Measurements from ENCODE around the gene SMARCA1. TPM values are rescaled to one million over a fixed set of nuclear protein-coding genes. Genes with fewer than 3 reads are reported as not detected.

SMARCA1 gene
- polyA plus RNA-seq, 6 donors from 2014 or later, result 0.24 to 0.89 (median 0.40) TPM; not detected in 1

DNA sequence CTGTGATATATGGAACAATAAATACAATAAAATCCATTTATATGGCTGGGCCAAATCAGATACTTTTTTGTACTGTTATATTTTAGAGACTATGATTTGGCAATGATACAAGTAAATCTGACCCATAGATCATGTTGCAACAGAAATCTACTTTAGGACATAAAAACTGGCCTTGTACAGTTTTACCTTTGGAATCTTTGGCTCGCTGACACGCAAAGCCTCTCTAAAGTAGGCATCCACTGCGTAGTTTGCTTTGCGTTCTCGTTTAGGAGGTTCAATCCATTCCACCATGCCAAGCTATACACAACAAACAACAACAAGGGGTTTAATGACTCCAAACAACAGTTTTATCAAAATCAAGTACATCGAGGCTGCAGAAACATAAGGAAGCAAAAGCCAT lies 42.4 kb downstream of the SMARCA1 start:
- DNase-seq, result no peak
- H3K27me3 Mint-ChIP-seq, result peaks cover 0 to 4% (median 0%) of the 10 kb centered on the region in 3 donors
- ATAC-seq (ENCODE audit: low read depth in 2 of 2), result no peak
- no peaks in the 10 kb centered on the region for H3K4me1 Mint-ChIP-seq
- H3K27ac Mint-ChIP-seq, result no peak overlapping the region
- H3K4me3 Mint-ChIP-seq, result no peak overlapping the region
- peaks cover 0 to 5% (median 0%) of the 10 kb centered on the region in 7 donors for H3K9me3 Mint-ChIP-seq
- no peaks in the 10 kb centered on the region for H3K36me3 Mint-ChIP-seq

DNA sequence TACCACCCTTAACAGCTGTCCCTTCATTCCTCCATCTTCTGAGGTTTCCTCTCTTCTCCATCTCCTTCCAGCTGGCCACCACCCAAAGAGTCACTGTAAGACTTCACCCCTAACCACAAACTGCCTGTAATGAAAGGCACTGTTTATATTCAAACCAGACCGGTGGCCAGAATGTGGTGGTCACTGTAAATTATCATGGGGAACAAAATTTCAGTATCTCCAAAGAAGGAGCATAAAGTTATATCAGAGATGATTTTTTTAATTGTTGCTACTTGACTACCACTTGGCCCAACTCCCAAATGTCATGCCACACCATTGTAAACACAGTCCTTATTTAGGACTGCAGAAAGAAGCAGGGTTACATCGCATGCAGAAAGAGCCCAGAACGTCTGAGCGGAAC lies 44.8 kb downstream of the SMARCA1 start:
- no peaks in the 10 kb centered on the region for H3K4me1 Mint-ChIP-seq
- H3K36me3 Mint-ChIP-seq, result no peaks in the 10 kb centered on the region
- DNase-seq (no peak), ATAC-seq (ENCODE audit: low read depth in 2 of 2) (no peak)
- H3K27me3 Mint-ChIP-seq, result peaks cover 0 to 4% (median 0%) of the 10 kb centered on the region in 3 donors
- H3K27ac Mint-ChIP-seq, result no peak overlapping the region
- H3K4me3 Mint-ChIP-seq, result no peak overlapping the region
- peaks cover 0 to 5% (median 0%) of the 10 kb centered on the region in 7 donors for H3K9me3 Mint-ChIP-seq

DNA sequence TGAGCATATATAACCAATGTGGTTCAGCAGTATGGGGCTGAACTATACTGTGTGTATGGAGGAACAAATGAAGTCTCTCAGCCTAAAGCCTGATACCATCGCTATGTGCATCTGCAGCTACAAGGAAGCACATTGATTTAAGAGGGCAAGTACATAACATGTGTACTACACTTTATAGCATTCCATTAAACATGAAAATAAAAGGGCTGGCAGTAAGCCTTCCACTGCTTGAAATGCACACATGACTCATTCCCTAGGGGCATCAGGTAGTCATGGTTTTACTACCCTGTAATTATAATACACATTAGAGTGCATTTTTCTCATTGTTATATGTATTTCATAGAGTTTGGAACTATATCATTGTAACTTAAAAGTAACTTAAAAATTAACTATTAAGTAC lies 51.2 kb downstream of the SMARCA1 start:
- Mint-ChIP-seq H3K4me1 (no peaks in the 10 kb centered on the region), H3K36me3 (no peaks in the 10 kb centered on the region), H3K9me3 (no peaks in the 10 kb centered on the region), H3K27me3 (peaks cover 0 to 8% (median 0%) of the 10 kb centered on the region in 3 donors), H3K27ac (no peak overlapping the region), H3K4me3 (no peak overlapping the region)
- DNase-seq (no peak), ATAC-seq (ENCODE audit: low read depth in 2 of 2) (no peak)

DNA sequence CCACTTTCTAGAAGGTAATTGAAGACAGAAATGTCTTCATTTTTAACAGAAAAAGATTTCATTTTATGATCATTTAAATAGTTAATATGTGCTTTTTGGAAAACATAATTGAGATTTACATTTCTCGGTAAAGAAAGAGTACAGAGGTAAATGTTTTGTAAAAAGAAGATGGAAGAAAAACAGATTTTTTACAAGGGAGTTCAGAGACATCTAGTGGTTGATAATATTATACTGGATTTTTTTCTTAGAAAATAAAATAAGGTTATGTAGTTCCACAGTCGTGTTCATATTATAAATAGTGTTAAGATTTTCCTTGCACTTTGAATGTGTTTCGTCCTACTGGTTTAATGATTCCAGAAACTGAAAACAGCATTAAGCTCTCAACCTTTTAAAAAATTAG lies 60.6 kb downstream of the SMARCA1 start:
- H3K27me3 Mint-ChIP-seq, result peaks cover 0 to 9% (median 0%) of the 10 kb centered on the region in 3 donors
- H3K4me1 Mint-ChIP-seq, result no peaks in the 10 kb centered on the region
- no peak overlapping the region for H3K27ac Mint-ChIP-seq
- no peak overlapping the region for H3K4me3 Mint-ChIP-seq
- ATAC-seq (ENCODE audit: low read depth in 2 of 2) (no peak), DNase-seq (no peak)
- no peaks in the 10 kb centered on the region for H3K9me3 Mint-ChIP-seq
- no peaks in the 10 kb centered on the region for H3K36me3 Mint-ChIP-seq

DNA sequence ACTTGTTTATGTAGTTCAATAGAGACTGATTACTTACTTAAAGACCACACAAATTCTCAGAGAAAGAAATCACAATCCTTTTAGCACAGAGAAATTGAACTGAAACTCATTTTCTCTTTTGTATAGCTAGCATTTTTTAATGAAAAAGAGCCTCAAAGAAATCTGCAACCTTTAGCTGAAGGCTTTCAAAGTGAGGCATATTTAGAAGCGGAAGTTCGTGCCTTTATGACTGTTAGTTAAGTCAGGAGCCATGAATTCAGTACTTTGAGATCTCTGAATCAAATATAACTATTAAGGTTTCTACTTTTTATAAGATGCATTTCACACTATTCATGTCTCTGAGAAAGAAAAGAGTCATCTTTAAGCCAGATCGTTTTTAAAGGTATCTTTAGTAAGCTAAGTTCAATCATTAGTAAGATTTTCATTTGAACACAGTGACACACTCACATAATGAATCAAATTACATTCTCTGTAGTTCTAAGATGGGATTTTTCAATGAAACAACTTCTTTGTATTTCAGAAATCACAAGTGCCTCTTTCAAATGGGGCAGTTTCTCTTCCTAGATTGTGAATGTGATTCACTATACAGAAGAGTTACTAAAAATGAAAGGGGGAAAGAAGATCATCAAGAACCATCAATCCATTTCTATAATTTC lies 61.4 kb downstream of the SMARCA1 start:
- DNase-seq (no peak), ATAC-seq (ENCODE audit: low read depth in 2 of 2) (no peak)
- Mint-ChIP-seq H3K4me1 (no peaks in the 10 kb centered on the region), H3K36me3 (no peaks in the 10 kb centered on the region), H3K4me3 (no peak overlapping the region), H3K9me3 (no peaks in the 10 kb centered on the region), H3K27me3 (peaks cover 0 to 9% (median 0%) of the 10 kb centered on the region in 3 donors), H3K27ac (no peak overlapping the region)

DNA sequence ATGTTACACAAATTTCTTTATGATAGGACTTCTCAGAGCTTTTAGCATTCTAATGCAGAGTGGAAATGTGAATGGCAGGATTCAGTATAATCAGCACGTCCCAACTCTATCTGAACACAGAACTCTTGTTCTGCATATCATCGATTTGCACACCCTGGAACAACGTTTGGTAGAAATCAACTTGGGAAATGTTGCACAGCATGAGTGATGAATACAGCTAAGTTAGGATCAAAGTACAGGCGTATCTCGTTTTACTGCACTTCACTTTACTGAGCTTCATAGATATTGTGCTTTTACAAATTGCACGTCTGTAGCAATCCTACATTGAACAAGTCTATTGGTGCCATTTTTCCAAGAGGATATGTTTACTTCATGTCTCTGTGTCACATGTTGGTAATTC lies 70.8 kb downstream of the SMARCA1 start:
- Mint-ChIP-seq H3K27me3 (no peaks in the 10 kb centered on the region), H3K4me1 (no peaks in the 10 kb centered on the region), H3K27ac (no peak overlapping the region), H3K4me3 (no peak overlapping the region), H3K36me3 (no peaks in the 10 kb centered on the region), H3K9me3 (peaks cover 0 to 10% (median 0%) of the 10 kb centered on the region in 7 donors)
- no peak for ATAC-seq (ENCODE audit: low read depth in 2 of 2)
- no peak for DNase-seq

DNA sequence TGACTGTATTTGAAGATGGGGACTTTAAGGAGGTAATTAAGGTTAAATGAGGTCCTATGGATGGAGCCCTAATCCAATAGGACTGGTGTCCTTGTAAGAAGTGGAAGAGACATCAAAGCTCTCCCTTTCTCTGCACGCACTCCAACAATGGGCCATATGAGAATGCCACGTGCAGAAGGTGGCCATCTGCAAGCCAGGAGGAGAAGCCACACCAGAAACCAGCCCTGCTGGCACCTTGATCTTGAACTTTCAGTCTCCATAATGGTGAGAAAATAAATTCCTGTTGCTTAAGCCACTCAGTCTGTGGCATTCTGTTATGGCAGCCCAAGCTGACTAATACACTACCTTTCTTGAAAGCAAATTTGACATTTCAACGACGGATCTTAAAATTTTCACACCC lies 73.2 kb downstream of the SMARCA1 start:
- Mint-ChIP-seq H3K9me3 (peaks cover 0 to 10% (median 0%) of the 10 kb centered on the region in 7 donors), H3K27ac (no peak overlapping the region), H3K4me1 (no peaks in the 10 kb centered on the region), H3K27me3 (no peaks in the 10 kb centered on the region), H3K36me3 (no peaks in the 10 kb centered on the region), H3K4me3 (no peak overlapping the region)
- ATAC-seq (ENCODE audit: low read depth in 2 of 2) (no peak), DNase-seq (no peak)

DNA sequence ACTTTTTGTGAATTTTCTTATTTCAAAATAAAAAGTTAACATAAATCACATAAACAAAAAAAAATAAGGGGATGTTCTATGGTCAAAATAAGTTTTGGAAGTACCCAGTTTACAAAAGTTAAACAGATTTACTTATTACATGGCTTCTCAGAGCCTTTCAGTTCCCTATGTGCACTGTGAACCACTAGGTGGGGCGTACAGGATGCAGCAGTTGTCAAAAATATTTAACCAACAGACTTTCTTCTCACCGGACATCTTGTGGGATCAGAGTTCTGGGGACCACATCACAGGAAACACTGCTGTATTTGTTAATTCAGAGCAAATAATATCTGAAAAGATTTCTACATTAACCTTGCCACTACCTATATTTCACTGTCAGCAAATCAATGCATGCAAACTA lies 74.1 kb downstream of the SMARCA1 start:
- Mint-ChIP-seq H3K4me1 (no peaks in the 10 kb centered on the region), H3K27ac (no peak overlapping the region), H3K9me3 (peaks cover 0 to 1% (median 0%) of the 10 kb centered on the region in 7 donors), H3K4me3 (no peak overlapping the region), H3K36me3 (no peaks in the 10 kb centered on the region), H3K27me3 (no peaks in the 10 kb centered on the region)
- no peak for DNase-seq
- ATAC-seq (ENCODE audit: low read depth in 2 of 2), result no peak

DNA sequence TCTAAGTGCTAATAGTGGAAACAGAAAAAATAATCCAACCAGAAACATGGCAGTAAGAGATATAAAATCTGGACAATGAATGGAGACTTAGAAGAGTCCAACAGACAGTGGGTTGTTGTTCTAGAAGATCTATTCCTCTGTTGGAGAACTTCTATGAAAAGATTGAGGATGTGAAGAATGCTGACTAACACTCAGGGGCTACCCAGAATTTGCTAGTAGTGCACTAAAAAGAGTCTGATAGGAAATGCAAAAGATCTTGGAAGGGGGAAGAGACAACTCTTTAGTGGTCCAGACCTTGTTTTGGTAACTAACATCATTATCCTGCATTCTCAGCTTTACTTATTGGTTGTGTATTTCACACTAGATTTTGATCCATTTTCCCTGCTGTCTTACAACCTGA lies 77.9 kb downstream of the SMARCA1 start:
- Mint-ChIP-seq H3K9me3 (no peaks in the 10 kb centered on the region), H3K4me3 (no peak overlapping the region), H3K36me3 (no peaks in the 10 kb centered on the region), H3K4me1 (no peaks in the 10 kb centered on the region), H3K27ac (no peak overlapping the region), H3K27me3 (no peaks in the 10 kb centered on the region)
- DNase-seq, result no peak
- ATAC-seq (ENCODE audit: low read depth in 2 of 2), result no peak

DNA sequence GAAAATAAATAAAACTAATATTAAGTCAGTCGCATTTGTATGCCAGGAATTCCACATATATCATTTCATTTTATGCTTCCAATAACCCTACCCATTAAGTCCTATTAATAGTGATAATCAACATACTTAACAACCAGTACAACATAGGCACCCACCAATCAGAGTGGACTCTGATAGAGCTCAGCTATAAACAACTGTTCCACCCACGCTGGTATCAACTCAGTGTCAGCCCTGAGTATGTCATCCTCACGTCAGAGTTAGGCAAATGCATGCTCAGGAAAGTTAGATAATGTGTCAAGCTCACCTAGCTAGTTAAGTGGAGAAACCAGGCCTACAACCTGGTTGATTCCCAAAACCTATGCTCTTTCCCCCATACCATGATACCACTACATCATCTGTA lies 89.3 kb downstream of the SMARCA1 start:
- no peak overlapping the region for H3K27ac Mint-ChIP-seq
- no peak for DNase-seq
- no peak overlapping the region for H3K4me3 Mint-ChIP-seq
- H3K9me3 Mint-ChIP-seq, result no peaks in the 10 kb centered on the region
- no peaks in the 10 kb centered on the region for H3K4me1 Mint-ChIP-seq
- H3K36me3 Mint-ChIP-seq, result no peaks in the 10 kb centered on the region
- no peak for ATAC-seq (ENCODE audit: low read depth in 2 of 2)
- H3K27me3 Mint-ChIP-seq, result peaks cover 0 to 1% (median 0%) of the 10 kb centered on the region in 3 donors

DNA sequence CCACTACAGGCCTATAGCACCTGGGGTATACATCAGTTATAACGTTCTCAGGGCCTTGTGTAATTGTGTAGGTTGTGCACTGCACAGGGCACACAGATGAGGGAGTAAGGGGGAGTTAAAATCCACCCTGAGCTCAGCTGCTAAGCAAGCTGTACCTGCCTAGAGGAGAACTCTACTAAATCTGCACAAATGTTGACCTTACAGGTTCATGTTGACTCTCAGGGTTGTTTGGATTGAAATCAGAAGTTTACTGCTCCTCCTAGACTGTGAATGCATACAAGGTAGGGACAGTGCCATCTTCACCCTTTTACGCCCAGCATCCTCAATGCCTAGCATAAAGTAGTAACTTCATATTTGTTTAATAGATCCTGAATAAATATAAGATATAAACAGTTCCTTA lies 89.8 kb downstream of the SMARCA1 start:
- Mint-ChIP-seq H3K4me1 (no peaks in the 10 kb centered on the region), H3K9me3 (no peaks in the 10 kb centered on the region), H3K27ac (no peak overlapping the region), H3K27me3 (peaks cover 0 to 3% (median under 1%) of the 10 kb centered on the region in 3 donors), H3K4me3 (no peak overlapping the region), H3K36me3 (no peaks in the 10 kb centered on the region)
- no peak for ATAC-seq (ENCODE audit: low read depth in 2 of 2)
- DNase-seq, result no peak

DNA sequence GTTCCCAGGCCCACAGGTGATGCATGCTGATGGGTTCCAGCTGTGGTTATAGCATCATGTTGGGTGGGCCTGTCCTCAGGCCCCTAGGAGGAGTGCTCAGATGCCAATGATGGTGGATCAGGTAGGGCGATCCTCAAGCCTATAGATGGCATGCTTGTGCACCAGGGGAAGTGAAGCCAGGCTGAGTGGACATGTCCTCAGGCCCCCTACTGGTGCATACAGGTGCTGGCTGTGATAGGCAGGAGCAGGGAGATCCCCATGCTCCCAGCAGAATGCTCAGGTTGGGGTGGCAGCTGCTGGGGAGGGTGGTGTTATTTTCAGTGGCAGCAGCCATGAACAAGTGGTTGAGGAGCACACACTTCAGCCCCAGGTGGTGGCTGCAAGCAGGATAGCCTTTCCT lies 96.0 kb downstream of the SMARCA1 start:
- DNase-seq (no peak), ATAC-seq (ENCODE audit: low read depth in 2 of 2) (no peak)
- peaks cover 3 to 24% (median 6%) of the 10 kb centered on the region in 3 donors for H3K27me3 Mint-ChIP-seq
- no peak overlapping the region for H3K4me3 Mint-ChIP-seq
- H3K27ac Mint-ChIP-seq, result no peak overlapping the region
- H3K36me3 Mint-ChIP-seq, result no peaks in the 10 kb centered on the region
- peaks cover 4 to 18% (median 8%) of the 10 kb centered on the region in 7 donors for H3K9me3 Mint-ChIP-seq
- H3K4me1 Mint-ChIP-seq, result no peaks in the 10 kb centered on the region

DNA sequence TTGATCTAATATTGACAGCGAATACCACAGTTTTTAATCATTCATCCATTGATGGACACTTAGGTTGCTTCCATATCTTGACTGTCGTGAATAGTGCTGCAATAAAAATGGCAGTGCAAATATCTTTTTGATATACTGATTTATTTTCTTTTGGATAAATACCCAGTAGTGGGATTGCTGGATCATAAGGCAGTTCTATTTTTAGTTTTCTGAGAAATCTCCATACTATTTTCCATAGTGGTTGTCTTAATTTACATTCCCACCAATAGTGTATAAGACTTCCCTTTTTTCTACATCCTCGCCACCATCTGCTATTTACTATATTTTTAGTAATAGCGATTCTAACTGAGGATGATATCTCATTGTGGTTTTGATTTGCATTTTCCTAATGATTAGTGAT lies 100.1 kb downstream of the SMARCA1 start:
- DNase-seq (no peak), ATAC-seq (ENCODE audit: low read depth in 2 of 2) (no peak)
- Mint-ChIP-seq H3K36me3 (no peaks in the 10 kb centered on the region), H3K27ac (no peak overlapping the region), H3K4me3 (no peak overlapping the region), H3K9me3 (peaks cover 8 to 23% (median 10%) of the 10 kb centered on the region in 7 donors), H3K27me3 (peaks cover 0 to 21% (median 6%) of the 10 kb centered on the region in 3 donors), H3K4me1 (no peaks in the 10 kb centered on the region)

DNA sequence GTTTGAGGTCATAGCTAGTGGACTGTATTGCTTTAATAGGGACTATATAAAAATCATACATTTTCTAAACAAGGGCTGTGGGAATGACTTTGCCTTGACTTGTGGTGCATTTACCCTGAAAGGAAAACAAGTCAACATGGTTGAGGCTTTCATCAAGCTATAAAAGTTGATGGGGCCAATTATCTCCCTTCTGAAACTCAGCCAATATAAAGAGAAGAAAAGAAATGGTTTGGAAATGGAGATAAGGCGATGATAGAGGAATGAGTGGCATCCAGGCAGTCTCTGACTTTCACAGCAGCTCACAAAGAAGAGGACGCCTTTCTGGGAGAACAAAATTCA lies 118.7 kb downstream of the SMARCA1 start:
- Mint-ChIP-seq H3K27ac (no peak overlapping the region), H3K4me1 (no peaks in the 10 kb centered on the region), H3K9me3 (peaks cover 0 to 11% (median 4%) of the 10 kb centered on the region in 7 donors), H3K36me3 (no peaks in the 10 kb centered on the region), H3K27me3 (peaks cover 0 to 5% (median 0%) of the 10 kb centered on the region in 3 donors), H3K4me3 (no peak overlapping the region)
- ATAC-seq (ENCODE audit: low read depth in 2 of 2) (no peak), DNase-seq (no peak)

All from naive B cell (primary cell).